ENCODE data around the gene PWP2. TPM values are rescaled to one million over a fixed set of nuclear protein-coding genes. Genes with fewer than 3 reads are reported as not detected.

Gene PWP2
- total RNA-seq, 1 donor from 2014 or later, result 7.4 TPM

- H3K4me3 ChIP-seq, result no peak overlapping the region
- H3K27ac ChIP-seq (replicated peaks), result peak overlapping the region; percentile 88
- no peaks in the 10 kb centered on the region for H3K27me3 ChIP-seq (ENCODE audit: low read depth)
- no peak for DNase-seq
- intact Hi-C loops (cut with micrococcal nuclease), result no loop called here
- H3K4me1 ChIP-seq, result peaks cover 50% of the 10 kb centered on the region
- no peaks in the 10 kb centered on the region for H3K9me3 ChIP-seq (replicated peaks)
- TF ChIP-seq, protein P1, sequence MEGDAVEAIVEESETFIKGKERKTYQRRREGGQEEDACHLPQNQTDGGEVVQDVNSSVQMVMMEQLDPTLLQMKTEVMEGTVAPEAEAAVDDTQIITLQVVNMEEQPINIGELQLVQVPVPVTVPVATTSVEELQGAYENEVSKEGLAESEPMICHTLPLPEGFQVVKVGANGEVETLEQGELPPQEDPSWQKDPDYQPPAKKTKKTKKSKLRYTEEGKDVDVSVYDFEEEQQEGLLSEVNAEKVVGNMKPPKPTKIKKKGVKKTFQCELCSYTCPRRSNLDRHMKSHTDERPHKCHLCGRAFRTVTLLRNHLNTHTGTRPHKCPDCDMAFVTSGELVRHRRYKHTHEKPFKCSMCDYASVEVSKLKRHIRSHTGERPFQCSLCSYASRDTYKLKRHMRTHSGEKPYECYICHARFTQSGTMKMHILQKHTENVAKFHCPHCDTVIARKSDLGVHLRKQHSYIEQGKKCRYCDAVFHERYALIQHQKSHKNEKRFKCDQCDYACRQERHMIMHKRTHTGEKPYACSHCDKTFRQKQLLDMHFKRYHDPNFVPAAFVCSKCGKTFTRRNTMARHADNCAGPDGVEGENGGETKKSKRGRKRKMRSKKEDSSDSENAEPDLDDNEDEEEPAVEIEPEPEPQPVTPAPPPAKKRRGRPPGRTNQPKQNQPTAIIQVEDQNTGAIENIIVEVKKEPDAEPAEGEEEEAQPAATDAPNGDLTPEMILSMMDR (IDR thresholded peaks at IDR 0.05; ENCODE audit: borderline replicate concordance), result no peak
- peaks cover 67% of the 10 kb centered on the region for H3K36me3 ChIP-seq
Observed at GRCh38 chr21:44088401-44088780, 18.8 kb upstream of the PWP2 start.

GRCh38 chr21:44089001-44089911 lies 17.9 kb upstream of the PWP2 start:
- H3K4me3 ChIP-seq, result no peak overlapping the region
- H3K36me3 ChIP-seq, result peaks cover 76% of the 10 kb centered on the region
- no peaks in the 10 kb centered on the region for H3K9me3 ChIP-seq (replicated peaks)
- TF ChIP-seq, protein P1 (IDR thresholded peaks at IDR 0.05; ENCODE audit: borderline replicate concordance), result no peak
- intact Hi-C loops (cut with micrococcal nuclease), result no loop called here
- H3K27me3 ChIP-seq (ENCODE audit: low read depth), result no peaks in the 10 kb centered on the region
- peaks cover 41% of the 10 kb centered on the region for H3K4me1 ChIP-seq
- no peak overlapping the region for H3K27ac ChIP-seq (replicated peaks)
- DNase-seq, result no peak

DNA sequence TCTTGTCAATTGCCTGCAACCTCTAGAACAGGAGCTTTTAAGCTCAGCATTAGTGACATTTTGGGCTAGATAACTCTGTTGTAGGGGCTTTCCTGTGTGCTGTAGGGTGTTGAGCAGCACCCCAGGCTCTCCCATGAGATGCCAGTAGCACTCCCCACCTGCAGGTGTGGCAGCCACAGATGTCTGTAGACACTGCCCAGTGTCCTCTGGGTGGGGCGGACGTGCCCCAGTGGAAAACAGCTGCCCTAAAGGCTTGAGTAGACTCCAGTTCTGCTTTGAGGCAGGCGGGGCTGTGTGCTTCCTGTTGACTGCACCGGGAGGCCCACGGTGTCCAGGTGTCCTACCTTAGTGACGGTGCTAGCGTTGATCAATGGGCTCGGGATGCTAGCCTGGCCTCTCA lies 16.9 kb upstream of the PWP2 start:
- TF ChIP-seq, protein P1 (IDR thresholded peaks at IDR 0.05; ENCODE audit: borderline replicate concordance), result no peak
- intact Hi-C loops (cut with micrococcal nuclease), result no loop called here
- no peak overlapping the region for H3K4me3 ChIP-seq
- H3K36me3 ChIP-seq, result peaks cover 84% of the 10 kb centered on the region
- no peaks in the 10 kb centered on the region for H3K9me3 ChIP-seq (replicated peaks)
- H3K27me3 ChIP-seq (ENCODE audit: low read depth), result no peaks in the 10 kb centered on the region
- H3K27ac ChIP-seq (replicated peaks), result no peak overlapping the region
- peaks cover 35% of the 10 kb centered on the region for H3K4me1 ChIP-seq
- DNase-seq, result no peak

GRCh38 chr21:44092211-44092610 lies 15.0 kb upstream of the PWP2 start:
- Histone ChIP-seq H3K9me3 (replicated peaks) (no peaks in the 10 kb centered on the region), H3K27me3 (ENCODE audit: low read depth) (no peaks in the 10 kb centered on the region), H3K4me1 (peaks cover 21% of the 10 kb centered on the region), H3K4me3 (no peak overlapping the region), H3K36me3 (peaks cover 79% of the 10 kb centered on the region), H3K27ac (replicated peaks) (peak overlapping the region; percentile 35)
- TF ChIP-seq, protein P1 (IDR thresholded peaks at IDR 0.05; ENCODE audit: borderline replicate concordance), result no peak
- intact Hi-C loops (cut with micrococcal nuclease), result no loop called here
- DNase-seq, result no peak

- H3K9me3 ChIP-seq (replicated peaks), result no peaks in the 10 kb centered on the region
- intact Hi-C loops (cut with micrococcal nuclease), result no loop called here
- H3K27me3 ChIP-seq (ENCODE audit: low read depth), result no peaks in the 10 kb centered on the region
- peaks cover 65% of the 10 kb centered on the region for H3K36me3 ChIP-seq
- TF ChIP-seq, protein P1 (IDR thresholded peaks at IDR 0.05; ENCODE audit: borderline replicate concordance), result no peak
- DNase-seq, result no peak
- H3K4me3 ChIP-seq, result no peak overlapping the region
- peaks cover 8% of the 10 kb centered on the region for H3K4me1 ChIP-seq
- no peak overlapping the region for H3K27ac ChIP-seq (replicated peaks)
Observed at GRCh38 chr21:44093761-44094160, 13.4 kb upstream of the PWP2 start.

Measured in left ventricle myocardium inferior (tissue), 1 donor.